ENCODE measurements around the gene RCVRN. TPM values are rescaled to one million over a fixed set of nuclear protein-coding genes. Genes with fewer than 3 reads are reported as not detected.

Gene RCVRN
- total and polyA plus RNA-seq, 7 donors = 0.23 TPM; not detected in 6

GRCh38 chr17:9865586-9865985, 39.5 kb downstream of the RCVRN start:
- no peak for TF ChIP-seq CTCF (IDR thresholded peaks at IDR 0.05)
- no peak for DNase-seq
- intact Hi-C loops (cut with DNase I) = loop anchor here in 1 of 2 donors (10.0 kb wide), 1 partner anchor 131 kb away; no protein-coding TSS in a partner anchor

GRCh38 chr17:9862949-9863348, 42.1 kb downstream of the RCVRN start:
- H3K4me3 ChIP-seq = no peak overlapping the region
- H3K36me3 ChIP-seq (ENCODE audit: insufficient read depth in 1 of 2, low read depth in 1 of 2) = no peaks in the 10 kb centered on the region
- intact Hi-C loops (cut with DNase I) = loop anchor here in 1 of 2 donors (10.0 kb wide), 1 partner anchor 128 kb away; no protein-coding TSS in a partner anchor
- H3K27me3 ChIP-seq (ENCODE audit: insufficient read depth in 3 of 3, low read length in 2 of 3) = no peaks in the 10 kb centered on the region
- WGBS, 3 donors = 62 to 76% (median 72%) methylated on average over 4 of the region's 4 CpGs
- no peak for DNase-seq
- no peak for ATAC-seq
- no peaks in the 10 kb centered on the region for H3K9me3 ChIP-seq
- H3K27ac ChIP-seq = no peak overlapping the region
- no peaks in the 10 kb centered on the region for H3K4me1 ChIP-seq
- no peak for TF ChIP-seq CTCF (IDR thresholded peaks at IDR 0.05)

More at GRCh38 chr17:9865586-9865985, 39.5 kb downstream of the RCVRN start:
- Histone ChIP-seq H3K27me3 (ENCODE audit: insufficient read depth in 3 of 3, low read length in 2 of 3) (no peaks in the 10 kb centered on the region), H3K4me3 (no peak overlapping the region), H3K27ac (no peak overlapping the region), H3K4me1 (no peaks in the 10 kb centered on the region), H3K36me3 (ENCODE audit: insufficient read depth in 1 of 2, low read depth in 1 of 2) (no peaks in the 10 kb centered on the region), H3K9me3 (no peaks in the 10 kb centered on the region)
- 35 to 71% (median 54%) methylated on average over 1 of the region's 1 CpG for WGBS, 3 donors
- no peak for ATAC-seq

- Histone ChIP-seq H3K27ac (no peak overlapping the region), H3K36me3 (ENCODE audit: insufficient read depth in 1 of 2, low read depth in 1 of 2) (no peaks in the 10 kb centered on the region), H3K27me3 (ENCODE audit: insufficient read depth in 3 of 3, low read length in 2 of 3) (no peaks in the 10 kb centered on the region), H3K4me3 (no peak overlapping the region), H3K4me1 (no peaks in the 10 kb centered on the region), H3K9me3 (no peaks in the 10 kb centered on the region)
- ATAC-seq = no peak
- DNase-seq = no peak
- no peak for TF ChIP-seq CTCF (IDR thresholded peaks at IDR 0.05)
- 80 to 86% (median 81%) methylated on average over 1 of the region's 1 CpG for WGBS, 3 donors
- intact Hi-C loops (cut with DNase I) = loop anchor here in 1 of 2 donors (10.0 kb wide), 1 partner anchor 127 kb away; no protein-coding TSS in a partner anchor
These were observed 42.9 kb downstream of the RCVRN start for GRCh38 chr17:9862220-9862619.

GRCh38 chr17:9860851-9861250, 44.2 kb downstream of the RCVRN start:
- H3K27ac ChIP-seq = no peak overlapping the region
- H3K4me3 ChIP-seq = no peak overlapping the region
- DNase-seq (no peak), ATAC-seq (no peak)
- no peaks in the 10 kb centered on the region for H3K9me3 ChIP-seq
- no peaks in the 10 kb centered on the region for H3K4me1 ChIP-seq
- no peaks in the 10 kb centered on the region for H3K36me3 ChIP-seq (ENCODE audit: insufficient read depth in 1 of 2, low read depth in 1 of 2)
- WGBS, 3 donors = 78 to 91% (median 89%) methylated on average over 7 of the region's 7 CpGs
- intact Hi-C loops (cut with DNase I) = loop anchor here in 1 of 2 donors (10.0 kb wide), 1 partner anchor 126 kb away; no protein-coding TSS in a partner anchor
- no peaks in the 10 kb centered on the region for H3K27me3 ChIP-seq (ENCODE audit: insufficient read depth in 3 of 3, low read length in 2 of 3)
- no peak for TF ChIP-seq CTCF (IDR thresholded peaks at IDR 0.05)

GRCh38 chr17:9859781-9860180, 45.3 kb downstream of the RCVRN start:
- no peak for DNase-seq
- no peak overlapping the region for H3K4me3 ChIP-seq
- intact Hi-C loops (cut with DNase I) = loop anchor here in 1 of 2 donors (5.0 to 10.0 kb wide), 2 partner anchors 37 to 125 kb away; partner anchors contain the start of gene GSG1L2
- no peaks in the 10 kb centered on the region for H3K27me3 ChIP-seq (ENCODE audit: insufficient read depth in 3 of 3, low read length in 2 of 3)
- H3K36me3 ChIP-seq (ENCODE audit: insufficient read depth in 1 of 2, low read depth in 1 of 2) = no peaks in the 10 kb centered on the region
- no peak overlapping the region for H3K27ac ChIP-seq
- ATAC-seq = no peak
- TF ChIP-seq CTCF (IDR thresholded peaks at IDR 0.05) = no peak
- H3K9me3 ChIP-seq = no peaks in the 10 kb centered on the region
- 84 to 96% (median 92%) methylated on average over 5 of the region's 5 CpGs for WGBS, 3 donors
- no peaks in the 10 kb centered on the region for H3K4me1 ChIP-seq
